ENCODE data around the gene AFF1.

DNA sequence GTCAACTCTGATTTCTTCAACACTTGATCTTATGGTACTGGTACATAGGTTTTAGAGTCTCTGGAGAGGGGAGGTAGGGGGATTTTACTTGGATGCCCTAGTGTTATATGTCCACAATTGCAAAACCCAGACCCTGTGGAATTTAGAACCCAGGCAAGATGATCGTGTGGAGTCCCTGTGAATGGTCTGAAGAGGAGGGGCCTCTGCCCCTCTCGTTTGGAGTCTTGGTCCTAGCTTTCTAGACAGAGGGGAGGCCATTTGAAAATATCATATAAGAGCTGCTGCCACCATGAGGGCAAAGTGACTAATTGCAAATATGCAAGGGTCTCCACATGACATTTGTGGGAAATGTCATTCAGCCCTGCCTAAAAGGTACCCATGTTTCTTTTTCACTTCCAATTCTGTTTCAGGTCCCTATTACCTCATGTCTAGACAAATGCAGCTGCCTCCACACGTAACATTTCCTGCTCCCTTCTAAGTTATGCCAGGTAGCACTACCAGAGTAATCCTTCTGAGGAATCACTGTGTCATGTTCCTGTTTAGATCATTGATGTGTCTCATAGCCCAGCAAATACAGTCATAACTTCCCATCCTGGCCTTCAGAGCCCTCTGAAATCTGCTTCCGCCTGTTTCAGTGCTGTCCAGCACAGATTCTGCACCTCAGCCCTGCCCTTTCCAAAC, 158.8 kb downstream of the AFF1 start:
- TF ChIP-seq POLR2AphosphoS5 (IDR thresholded peaks at IDR 0.05; ENCODE audit: low read depth, low read length) (0 out of 2 replicates have a peak, but pooled peaks have one; percentile 6), POLR2A (IDR thresholded peaks at IDR 0.05; ENCODE audit: low read depth, low read length) (no peak)

All from GM12892 (cell line).